SK-N-MC (cell line): ENCODE results near the gene PACS2.

ENCODE experiments used
- EZH2 ChIP-seq: fragments of 200-600 bp; sonication (generic); IDR thresholded peaks from one replicate; pipeline ENCODE4 v1.6.1; 2017; ENCODE audit warnings: antibody characterized with exemption
- FOXP2 ChIP-seq: optimal IDR thresholded peaks from 2 replicates; pipeline ENCODE3; 2011; ENCODE audit warnings: mild to moderate bottlenecking, moderate library complexity; ENCODE audit not compliant: insufficient read depth; ENCODE audit errors: extremely low read length, control extremely low read depth
- POLR2AphosphoS5 ChIP-seq: IDR thresholded peaks from 2 replicates; pipeline ENCODE4 v1.6.1; 2012; ENCODE audit warnings: mild to moderate bottlenecking, low read depth, low read length, borderline replicate concordance

- TF ChIP-seq EZH2 (no peak), POLR2AphosphoS5 (no peak), FOXP2 (no peak)
Observed at GRCh38 chr14:105329411-105330150, 15.0 kb downstream of the PACS2 start.
